ENCODE measurements around the gene COL1A1.
A peak's percentile ranks its signal among the peaks of the same experiment; 100 is the strongest.

COL1A1 gene

DNA sequence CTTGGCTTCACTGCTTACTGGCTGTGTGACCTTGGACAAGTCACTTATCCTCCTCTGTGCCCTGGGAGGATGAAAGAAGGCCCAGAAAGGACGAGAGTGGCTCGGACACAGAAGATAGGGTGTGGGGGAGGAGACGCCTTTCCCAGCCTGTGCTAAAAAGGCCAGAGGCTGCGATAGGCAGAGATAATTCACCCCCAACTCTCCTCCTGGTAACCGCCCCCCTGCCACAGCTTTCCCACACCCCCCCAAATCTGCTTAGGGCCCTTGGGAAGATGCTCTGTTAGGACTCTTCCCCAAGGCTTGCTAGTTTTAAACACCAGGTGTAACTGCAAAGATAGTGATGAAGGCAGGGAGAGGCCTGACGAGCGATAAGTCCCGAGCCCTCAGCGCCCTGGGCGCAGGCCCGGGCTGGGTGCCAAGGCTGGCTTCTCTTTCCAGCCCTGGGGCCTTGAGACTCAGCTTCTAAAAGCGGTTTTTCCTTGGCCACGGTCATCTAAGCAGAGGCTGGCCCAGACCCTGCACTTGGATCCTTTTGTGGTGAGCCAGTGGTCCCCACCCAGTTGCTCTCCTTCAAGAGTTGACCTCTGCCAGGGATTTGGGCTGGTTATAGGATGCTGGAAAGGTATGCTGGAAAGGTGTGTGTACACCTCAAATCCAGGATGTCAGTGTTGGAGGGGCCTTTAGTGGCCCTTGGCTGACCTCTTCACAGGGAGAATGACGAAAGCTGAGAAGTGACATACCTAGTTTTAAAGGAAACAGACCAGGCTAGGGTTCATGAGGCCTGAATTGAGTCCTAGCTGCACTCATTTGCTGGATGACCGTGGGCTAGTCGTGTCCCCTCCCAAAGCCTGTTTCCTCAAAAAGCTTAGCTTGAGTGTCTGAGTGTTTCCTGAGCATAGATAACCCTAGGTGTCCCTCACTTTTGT lies 47.5 kb downstream of the COL1A1 start:
- no peak for DNase-seq

DNA sequence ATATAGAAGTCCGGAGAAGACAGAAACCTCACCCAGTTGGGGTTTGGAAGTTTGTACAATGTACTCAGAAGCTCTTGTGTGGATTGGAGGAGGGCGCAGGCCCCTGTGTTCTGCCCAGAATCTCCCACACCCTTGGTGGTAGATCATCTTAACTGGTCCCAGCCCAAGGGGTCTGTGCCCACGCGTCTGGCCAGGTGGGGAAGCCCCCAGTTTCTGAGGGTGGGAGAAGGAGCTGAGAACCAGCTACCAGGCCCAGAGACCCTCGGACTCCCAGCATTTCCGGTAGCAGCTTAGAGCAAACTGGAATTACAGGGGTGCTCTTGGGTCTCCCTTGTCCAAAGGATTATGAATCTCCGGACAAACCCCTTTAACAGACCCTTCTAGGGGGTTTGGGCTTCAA lies 48.7 kb downstream of the COL1A1 start:
- DNase-seq = no peak

DNA sequence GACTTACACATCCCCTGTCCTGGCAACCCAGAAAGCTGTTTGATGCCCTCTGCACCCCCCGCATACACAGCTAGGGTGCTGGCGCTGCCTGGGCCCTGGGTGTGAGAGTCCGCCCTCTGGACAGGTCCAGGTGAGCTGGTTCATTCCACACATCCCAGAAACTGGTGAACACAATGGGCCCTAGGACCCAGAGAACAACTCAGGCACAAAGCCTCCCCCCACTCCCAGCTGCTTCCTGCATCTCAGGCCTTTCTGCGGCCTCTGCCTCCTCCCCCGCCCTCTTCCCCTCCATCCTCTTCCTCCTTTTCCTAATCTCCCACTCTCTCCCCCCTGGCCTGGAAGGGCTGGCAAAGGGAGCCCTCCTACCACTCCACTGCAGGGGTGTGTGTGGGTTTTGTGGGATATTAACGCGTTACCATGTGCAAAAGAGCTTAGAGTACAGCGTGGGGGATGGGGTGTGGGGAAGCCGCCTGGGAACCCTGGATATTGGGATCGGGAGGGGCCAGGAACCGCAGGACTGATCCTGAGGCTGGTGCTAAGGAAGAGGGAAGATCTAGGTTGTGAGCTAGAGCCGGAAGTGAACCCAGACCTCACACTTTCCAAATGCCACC lies 49.4 kb downstream of the COL1A1 start:
- peak; percentile 64 for DNase-seq

GRCh38 chr17:50151041-50151936 lies 50.1 kb downstream of the COL1A1 start:
- peak; percentile 88 for DNase-seq

GRCh38 chr17:50150354-50151040 lies 50.9 kb downstream of the COL1A1 start, which contains the start of gene PPP1R9B:
PPP1R9B (minus strand) TSS chr17:50150677; CDS start chr17:50150513, 164 bp downstream.
- no peak for DNase-seq

DNA sequence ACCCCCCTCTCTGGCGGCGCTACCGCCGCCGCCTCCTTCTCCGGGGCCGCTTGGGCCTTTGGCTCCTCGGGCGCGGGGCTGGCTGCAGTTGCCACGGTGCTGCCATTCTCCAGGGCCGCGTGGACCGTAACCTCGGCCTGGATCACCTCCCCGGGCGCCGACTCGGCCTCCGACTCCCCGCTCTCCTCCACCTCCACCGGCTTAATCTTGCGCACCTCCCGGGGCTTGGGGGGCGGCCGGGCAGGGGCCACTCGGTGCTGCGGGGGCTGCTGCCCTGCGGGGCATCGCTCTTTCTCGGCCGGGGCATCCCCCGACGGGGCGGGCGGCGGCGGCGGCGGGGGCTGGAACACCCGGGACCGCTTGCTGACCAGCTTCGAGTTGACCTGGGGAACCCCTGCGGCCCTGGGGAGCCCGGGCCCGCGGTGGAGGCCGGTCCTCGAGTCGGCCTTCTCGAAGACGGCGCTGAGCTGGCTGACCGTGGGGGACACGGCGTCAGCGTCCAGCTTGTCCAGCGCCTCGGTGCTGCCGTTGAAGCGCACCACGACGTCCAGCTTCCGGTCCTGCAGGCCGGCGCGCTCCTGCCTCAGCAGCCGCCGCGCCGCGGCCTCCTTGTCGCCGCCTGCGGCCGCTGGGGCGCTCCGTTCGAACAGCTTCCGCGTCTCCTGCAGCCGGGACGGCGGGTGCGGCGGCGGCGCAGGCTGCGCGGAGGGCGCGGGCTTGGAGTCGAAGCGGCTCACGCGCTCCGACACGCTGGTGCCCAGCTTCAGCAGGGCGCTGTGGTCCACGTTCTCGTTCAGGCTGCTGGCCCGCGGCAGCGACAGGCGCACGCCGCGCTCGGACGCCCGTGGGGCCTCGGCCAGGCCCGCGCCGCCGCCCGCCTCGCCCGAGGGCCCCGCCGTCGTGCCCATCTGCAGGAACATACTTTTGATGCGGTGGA lies 51.7 kb downstream of the COL1A1 start:
- DNase-seq = peak; percentile 71

- no peak for DNase-seq
Observed at GRCh38 chr17:50149091-50149416, 52.4 kb downstream of the COL1A1 start.

- peak; percentile 90 for DNase-seq
Observed at GRCh38 chr17:50148226-50149090, 53.0 kb downstream of the COL1A1 start.

- DNase-seq = no peak
Observed at GRCh38 chr17:50147841-50148225, 53.6 kb downstream of the COL1A1 start.

DNA sequence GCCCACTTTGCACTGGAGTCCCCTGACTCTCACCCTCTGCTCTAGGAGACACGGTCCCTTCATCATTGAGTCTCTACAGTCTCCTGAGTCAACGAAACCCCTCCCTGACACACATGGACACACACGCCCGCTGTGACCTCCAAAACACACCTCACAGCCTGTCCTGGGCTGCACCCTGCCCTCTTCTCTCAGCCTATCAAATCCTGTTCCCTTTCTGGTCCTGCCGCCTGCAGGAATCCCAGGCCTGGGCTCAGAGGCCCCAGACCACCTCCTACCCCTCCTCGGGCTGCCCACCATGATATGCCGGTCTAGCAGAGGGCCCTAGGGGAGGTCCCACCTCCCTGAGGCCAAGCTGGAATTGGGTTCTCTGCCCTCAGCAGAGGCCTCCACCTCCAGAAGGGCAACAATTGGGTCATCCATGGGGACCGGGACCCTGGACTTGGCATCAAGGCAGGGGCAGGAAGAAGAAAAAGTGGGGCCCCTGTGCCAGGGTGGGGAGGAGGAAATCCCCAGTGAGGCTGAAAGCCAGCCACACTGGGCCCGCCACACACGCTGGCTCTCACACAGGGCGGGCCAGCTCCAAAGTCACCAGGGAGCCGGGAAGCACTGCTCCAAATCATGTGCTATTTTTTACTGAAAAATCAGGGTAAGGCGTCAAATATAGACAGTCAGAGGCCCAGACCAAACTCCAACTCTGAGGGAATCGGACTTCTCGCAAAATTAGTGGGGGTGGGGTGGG lies 54.3 kb downstream of the COL1A1 start:
- peak; percentile 38 for DNase-seq

DNA sequence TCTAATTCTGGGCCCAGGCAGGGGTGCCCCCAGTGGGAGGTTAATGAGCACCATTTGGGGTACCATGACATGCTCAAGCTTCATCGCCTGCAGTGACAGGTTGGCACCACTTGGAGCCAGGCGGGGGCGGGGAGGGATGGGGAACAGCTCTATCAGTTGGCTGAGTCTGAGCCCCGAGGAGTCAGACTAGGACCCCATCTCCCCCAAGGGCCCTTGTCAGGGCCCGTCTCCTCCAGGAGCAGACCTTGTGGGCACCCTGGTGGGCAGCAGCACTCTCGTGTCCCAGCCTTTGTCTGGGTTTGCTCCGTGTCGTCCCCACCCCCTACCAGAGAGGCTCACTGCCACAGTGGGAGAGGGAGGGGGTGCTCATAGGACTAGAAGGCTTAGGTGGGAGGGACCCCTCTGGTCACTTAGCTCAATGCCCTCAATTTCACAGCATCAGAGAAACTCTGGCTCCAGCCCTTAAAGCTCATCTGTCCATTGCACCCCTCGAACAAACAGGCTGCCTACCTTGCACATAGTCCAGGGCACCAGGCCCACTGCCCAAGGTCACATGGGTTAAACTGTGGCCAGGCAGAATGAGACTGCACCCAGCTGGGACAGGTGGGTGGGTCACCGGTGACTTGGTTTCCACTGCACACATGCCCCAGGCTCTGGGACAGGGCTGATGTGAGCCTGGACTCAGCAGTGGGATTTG lies 55.1 kb downstream of the COL1A1 start:
- peak; percentile 32 for DNase-seq

DNA sequence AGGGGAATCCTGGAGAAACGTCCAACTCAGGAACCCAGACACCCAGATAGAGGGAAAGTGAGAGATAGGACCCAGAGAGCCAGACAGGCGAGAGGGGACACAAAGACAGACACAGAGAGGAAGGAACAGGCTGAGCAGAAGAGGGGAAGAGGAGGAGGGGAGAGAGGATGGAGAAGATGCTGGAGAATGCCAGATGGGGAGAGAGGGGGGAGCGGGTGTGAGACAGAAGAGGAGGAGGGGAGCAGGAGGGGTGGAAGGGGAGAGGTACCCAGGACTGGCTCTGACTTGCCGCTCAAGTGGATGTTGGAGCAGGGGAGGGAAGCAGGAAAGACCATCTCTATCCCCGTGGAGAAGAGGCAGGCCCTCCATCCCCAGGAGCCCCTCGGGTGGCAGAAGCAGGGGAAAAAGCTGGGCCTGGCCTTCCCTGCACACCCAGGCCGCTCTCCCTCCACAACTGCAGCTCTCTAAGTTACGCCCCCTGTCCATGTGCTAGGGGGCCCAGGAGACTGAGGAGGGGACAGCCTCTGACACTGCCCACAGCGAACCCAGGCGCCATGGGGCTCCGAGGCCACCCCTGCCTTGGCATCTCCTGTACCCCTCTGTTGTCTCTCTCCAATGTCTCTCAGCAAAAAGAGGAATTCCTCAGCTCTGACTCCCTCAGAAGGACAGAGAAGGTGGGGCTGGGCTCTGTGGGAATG lies 55.8 kb downstream of the COL1A1 start:
- DNase-seq = no peak

DNA sequence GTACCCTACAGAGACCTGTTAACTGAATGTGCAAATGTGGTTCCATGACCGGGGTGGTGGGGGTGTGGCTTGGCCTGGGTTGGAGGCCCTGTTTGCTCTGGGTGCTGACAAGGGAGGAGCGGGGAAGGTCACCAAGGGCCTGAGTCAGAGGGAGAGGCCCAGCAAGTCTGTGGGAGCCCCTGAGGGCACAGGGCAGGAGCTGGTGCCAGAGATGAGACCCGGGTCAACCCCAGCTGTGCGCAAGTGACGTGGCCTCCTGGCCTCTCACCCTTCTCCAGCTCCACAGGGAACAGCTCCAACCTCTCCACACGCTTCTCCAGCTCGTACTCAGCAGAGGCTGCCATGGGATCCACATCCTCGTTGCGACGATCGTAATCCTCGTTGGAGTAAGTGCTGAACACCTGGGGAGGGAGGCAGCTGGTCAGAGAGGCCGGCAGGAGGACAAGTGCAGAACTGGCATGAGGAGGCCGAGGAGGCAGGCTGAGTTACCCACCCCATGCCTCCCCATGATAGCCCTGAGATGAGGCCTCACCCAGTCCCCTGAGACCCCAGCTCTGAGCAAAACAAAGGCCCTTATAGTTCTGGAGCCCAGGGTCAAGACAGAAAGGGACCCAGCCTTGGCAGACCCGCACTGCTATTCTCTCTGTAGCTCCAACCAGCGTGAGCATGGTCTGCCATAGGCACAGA lies 56.4 kb downstream of the COL1A1 start:
- DNase-seq = no peak

GRCh38 chr17:50144355-50144754 lies 57.1 kb downstream of the COL1A1 start:
- DNase-seq = no peak

GRCh38 chr17:50143461-50144176 lies 57.8 kb downstream of the COL1A1 start:
- DNase-seq = no peak

GRCh38 chr17:50141745-50142110 lies 59.7 kb downstream of the COL1A1 start:
- peak; percentile 30 for DNase-seq

All from CD4-positive, alpha-beta T cell treated with Interleukin-6 for 4 hours (primary cell).